Stimulated activated CD8-positive, alpha-beta memory T cell treated with anti-CD3 and anti-CD28 coated beads, Interleukin-7, amount 100 ng/mL, for 4 hours (primary cell): ENCODE data around the gene ATP4A.
A peak's percentile ranks its signal among the peaks of the same experiment; 100 is the strongest.

ENCODE experiments used
- DNase-seq, 2 donors: peaks; one replicate each; pipeline ENCODE4 v3.0.0-alpha.2; 2020; ENCODE audit warnings: low read depth in 2 of 2

ATP4A gene

DNA sequence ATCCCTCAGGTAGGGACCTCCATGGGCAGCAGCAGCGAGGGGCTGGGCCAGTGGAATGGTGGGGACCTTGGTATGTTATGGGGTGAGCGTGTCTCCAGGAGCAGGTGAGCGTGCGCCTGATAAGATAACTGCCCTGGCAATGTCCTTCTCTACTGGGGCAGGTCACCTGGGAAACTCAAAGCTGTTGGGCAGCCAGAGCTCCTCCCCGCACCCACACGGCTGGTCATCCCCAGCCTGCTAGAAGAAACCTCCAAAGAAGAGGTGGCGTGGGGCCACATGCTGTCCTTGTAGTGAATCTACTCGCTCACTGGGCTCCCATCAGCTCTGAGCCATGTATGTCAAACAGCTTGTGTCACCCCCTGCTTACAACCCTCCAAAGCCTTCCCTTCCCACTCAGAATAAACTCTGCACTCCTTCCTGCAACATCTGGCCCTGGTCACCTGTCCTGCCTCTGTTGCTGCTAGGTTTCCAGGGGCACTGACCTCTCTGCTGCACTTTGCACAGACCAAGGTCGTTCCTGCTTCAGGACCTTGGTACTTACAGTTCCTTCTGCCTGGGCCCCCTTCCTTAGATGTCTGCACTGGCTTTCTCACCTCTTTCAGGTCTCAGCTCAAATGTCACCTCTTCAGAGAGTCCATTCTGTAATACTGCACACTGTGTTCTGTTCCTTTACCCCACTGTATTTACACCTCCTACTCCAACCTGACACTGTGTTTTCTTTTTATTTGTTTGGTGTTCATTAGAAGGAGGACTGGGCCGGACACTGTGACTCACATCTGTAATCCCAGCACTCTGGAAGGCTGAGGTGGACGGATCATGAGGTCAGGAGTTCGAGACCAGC, 1.8 kb upstream of the ATP4A start:
- DNase-seq, result no peak

DNA sequence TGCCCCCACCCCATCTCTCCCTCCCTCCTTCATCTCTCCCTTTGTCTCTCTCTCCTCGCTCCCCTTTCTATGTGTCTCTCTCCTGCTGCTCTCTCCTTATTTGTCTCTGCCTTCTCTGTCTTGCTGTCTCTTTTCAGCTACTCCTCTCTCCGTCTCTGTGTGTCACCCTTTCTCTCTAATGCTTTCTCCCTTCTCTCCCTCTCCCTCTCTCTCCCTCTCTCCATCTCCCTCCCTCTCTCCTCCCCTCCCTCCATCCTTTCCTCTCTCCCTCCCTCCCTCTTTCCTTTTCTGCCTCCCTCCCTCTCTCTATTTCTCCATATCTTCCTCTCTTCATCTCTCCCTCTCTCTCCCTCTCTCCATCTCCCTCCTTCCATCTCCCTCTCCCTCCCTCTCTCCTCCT, 682 bp downstream of the ATP4A start:
- no peak for DNase-seq

DNA sequence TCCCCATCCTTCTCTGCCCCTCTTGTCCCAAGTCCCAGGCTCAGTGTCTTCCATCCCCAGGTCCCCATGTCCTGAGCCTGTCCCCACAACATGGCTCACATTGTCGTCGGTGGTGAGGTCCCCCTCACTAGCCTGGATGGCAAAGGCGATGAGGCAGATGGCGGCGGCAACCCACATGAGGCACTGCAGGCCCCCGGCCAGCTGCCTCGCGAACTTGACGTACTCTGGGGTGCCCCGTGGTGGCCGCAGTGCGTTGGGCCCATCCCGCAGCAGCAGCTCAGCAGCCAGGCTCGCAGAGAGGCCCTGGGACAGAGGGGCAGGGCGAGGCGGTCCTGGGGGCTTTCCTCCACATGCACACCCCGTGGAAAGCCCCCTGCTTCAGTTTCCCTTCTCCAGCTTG, 1.1 kb downstream of the ATP4A start:
- no peak for DNase-seq

GRCh38 chr19:35561436-35561835, 2.0 kb downstream of the ATP4A start:
- DNase-seq, result no peak

GRCh38 chr19:35560677-35561076, 2.8 kb downstream of the ATP4A start:
- no peak for DNase-seq

- no peak for DNase-seq
Measured at GRCh38 chr19:35560271-35560670, 3.2 kb downstream of the ATP4A start.

GRCh38 chr19:35559781-35560180, 3.7 kb downstream of the ATP4A start:
- no peak for DNase-seq

DNA sequence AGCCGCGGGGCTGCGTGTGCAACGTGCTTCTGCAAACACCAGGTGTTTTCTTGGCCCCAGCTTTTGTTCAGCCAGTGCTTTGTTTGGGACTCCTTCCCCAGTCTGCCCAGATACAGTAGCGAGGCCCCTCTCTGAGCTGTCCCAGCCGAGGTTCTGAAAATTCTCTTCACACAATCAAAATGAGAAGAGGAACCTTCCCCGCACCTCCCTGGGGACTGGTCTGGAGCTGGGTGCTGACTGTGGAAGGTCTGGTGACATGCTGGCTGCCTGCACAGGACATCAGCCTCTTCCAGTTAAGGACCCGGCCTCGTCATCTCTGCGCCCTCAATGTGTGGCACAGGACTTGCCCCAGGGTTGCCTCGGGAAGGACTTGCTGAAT, 4.2 kb downstream of the ATP4A start:
- DNase-seq, result no peak

- DNase-seq, result no peak
Measured at GRCh38 chr19:35558400-35559280, 4.8 kb downstream of the ATP4A start.

DNA sequence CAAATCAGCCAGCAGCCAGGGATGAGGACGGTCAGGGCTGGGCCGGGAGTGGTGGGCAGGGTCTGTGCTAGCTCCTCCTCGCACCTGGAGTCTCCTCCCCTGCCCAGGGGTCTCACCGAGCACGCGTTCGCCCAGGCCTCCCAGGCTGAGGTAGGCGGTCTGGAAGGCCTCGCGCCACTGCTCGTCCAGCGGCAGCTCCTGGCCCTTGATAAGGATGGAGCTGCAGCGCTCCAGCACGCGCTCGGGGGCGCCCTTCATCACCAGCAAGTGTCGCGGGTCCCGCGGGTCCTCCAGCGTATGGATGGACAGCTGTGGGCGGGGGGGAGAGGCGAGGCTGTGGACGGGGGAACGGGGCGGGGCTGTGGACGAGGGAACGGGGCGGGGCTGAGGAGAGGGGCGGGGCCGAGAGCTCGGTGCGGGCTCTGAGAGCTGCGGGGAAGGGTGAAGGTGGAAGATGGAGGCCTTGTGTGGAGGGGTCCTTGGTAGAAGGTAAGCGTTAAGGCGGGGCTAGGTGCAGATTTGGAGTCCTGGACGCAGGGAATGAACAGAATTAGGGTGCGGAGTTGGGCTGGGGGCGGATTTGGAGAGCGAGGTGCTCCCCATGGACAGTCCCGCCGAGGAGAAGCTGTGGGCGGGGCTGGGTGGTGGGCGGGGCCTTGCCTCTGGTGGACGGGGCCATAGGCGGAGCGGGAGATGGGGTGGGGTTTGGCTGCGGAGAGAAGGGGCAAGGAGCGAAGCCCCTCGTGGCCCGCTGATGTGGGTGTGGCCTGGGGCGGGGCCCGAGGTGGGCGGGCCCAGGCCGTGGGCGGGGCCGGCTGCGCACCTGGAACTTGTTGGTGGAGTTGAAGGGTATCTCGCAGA, 5.7 kb downstream of the ATP4A start:
- DNase-seq, result peak in 1 of 2 donors; percentile 30

GRCh38 chr19:35556846-35557538, 6.5 kb downstream of the ATP4A start:
- no peak for DNase-seq

DNA sequence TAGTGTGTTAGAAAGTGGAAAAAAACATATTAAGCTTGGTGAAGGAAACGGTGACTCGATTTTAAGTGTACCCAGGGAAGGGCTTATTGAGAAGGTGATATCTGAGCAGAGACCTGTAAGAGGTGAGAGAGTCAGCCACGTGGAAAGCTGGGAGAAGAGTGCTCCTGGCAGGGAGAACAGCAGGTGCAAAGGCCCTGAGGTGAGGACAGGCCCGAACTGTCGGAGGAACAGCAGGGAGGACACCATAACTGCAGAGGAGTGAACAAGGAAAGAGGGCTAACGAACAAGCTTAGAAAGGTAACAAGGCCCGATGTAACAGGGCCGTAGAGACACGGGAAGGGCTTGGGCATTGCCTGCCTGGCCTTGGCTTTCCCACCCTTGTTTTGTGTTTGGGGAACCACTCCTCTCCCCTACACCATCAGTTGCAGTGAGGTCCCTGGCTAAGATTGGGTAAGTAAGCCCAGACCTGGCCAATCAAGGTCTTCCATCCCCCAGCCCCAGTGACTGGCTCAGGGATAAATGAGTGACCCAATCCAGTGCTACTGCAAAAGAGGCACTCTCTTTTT, 7.3 kb downstream of the ATP4A start:
- DNase-seq, result no peak

- no peak for DNase-seq
Measured at GRCh38 chr19:35555301-35556005, 8.0 kb downstream of the ATP4A start.

GRCh38 chr19:35554076-35554475, 9.4 kb downstream of the ATP4A start:
- DNase-seq, result no peak

DNA sequence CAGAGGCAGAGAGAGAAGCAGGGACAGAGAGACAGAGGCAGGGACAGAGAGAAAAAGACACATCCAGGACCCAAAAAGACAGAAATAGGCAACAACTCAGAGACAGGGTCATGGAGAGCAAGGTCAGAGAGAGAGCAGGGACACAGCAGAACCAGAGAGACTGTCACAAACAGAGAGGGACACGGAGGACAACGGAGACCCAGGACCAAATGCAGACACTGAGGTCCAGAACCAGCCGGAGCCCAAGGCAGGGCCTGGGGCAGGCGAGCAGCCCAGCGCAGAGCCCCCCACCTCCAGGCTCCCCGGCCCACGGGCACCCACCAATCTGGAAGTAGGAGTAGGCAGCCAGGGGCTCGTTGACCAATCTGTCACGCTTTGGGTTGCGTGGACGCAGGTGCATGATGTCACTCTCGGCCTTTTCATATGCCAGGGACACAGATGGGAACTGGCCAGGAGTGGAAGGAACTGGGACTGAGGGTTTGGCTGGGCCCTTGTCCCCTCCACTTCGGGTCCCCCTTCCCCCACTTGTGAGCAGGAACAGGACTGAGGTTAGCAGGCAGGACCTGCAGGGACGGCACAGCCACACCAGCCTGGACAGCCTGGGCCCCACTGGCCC, 10.0 kb downstream of the ATP4A start:
- no peak for DNase-seq

DNA sequence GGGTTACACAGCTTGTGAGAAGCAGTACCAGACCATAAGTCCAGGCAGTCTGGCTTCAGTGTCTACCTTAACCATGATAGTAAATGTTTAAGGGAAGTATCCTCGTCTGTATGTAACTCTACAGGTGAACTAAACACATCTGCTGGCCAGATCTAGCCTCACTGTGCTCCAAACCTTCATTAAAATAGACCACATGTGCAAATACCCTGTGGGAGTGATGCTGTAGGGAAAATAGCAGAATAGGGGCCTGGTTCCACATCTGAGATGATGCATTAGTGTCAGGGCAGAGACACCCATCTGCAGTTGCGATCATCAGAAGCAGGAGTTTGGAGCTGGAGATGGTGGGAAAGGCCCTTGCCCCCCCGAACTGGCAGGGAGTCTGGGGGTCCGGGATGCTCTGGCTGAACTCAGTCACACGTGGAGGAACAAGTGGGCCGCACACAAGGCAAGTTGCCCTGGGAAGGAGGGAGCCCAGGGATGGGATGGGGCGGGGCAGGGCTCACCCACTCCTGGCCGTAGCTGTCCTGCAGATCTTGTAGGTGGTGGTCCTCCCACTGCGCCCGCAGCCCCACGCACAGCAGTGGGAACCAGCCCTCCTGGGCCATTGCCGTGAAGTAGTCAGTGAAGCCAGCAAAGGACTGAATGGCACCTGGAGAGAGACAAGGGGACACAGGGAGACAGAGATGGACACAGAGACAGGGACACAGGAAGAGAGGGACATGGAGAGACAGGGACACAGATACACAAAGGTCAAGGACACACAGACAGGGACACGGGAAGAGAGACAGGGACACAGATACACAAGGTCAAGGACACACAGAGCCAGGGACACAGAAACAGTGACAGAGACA, 10.7 kb downstream of the ATP4A start:
- DNase-seq, result no peak

GRCh38 chr19:35551091-35551810, 12.2 kb downstream of the ATP4A start:
- DNase-seq, result no peak

DNA sequence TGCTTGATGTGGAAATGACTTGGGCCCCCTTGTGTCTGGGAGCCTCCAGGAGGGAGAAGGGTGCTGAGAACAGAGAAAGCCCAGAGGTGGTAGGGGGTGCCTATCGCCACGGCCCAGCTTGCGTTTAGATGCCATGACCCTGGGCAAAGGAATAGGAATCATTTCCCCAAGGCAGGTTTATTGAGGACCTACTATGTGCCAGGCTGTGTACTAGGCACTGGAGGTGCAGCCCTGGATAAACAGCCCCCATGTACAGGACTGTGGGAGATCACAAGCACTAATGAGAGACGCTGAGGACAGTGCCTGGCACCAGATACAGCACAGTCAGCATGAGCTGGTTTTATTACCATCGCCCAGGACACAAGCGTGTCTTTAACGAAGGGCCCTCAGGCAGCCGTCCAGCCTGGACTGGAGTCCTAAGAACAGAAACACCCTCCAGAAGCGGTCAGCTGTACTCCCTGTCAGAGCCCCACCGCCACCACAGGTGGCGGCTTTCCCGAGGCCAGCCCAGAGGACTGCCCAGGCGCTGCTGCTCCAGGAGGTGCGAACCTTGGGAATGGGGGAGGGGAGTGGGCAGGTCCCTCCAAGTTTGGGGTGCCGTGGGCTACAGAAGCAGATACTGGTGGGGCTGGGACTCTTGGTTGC, 13.5 kb downstream of the ATP4A start:
- no peak for DNase-seq
